Measurements from ENCODE around the gene FLVCR2. TPM values are rescaled to one million over a fixed set of nuclear protein-coding genes. Genes with fewer than 3 reads are reported as not detected.

Gene FLVCR2
- polyA plus RNA-seq, 3 donors, result 13.2 to 36.6 (median 16.3) TPM

DNA sequence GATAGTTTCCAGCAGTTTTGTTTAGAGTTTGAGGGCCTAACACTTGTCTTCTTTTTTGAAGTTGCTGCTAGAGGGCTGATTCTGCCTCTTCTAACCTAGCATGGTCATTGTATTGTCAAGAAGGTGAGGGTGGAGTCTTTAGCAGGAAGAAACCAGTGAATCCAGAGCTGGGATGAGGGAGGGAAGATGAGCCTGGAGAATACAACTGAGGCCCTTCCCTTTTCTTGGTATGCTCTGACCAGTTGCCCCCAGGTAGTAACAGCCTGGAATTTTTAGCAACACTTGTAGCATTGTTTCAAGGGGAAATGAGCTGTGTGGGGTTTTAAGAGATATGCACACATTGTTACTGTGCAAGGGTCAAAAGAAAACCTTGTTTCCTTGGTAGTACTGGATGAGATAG, 9.0 kb downstream of the FLVCR2 start:
- no peak overlapping the region for H3K4me2 ChIP-seq (replicated peaks; ENCODE audit: extremely low read depth, low read length, poor library complexity, severe bottlenecking)
- peaks cover 0 to 4% of the 10 kb centered on the region in 2 donors for H3K9me3 ChIP-seq (replicated peaks in 1 of 2; ENCODE audit: control insufficient read depth in 1 of 2, insufficient read depth in 1 of 2, low read length in 2 of 2)
- peaks cover 6 to 8% of the 10 kb centered on the region in 2 donors for H3K4me1 ChIP-seq (ENCODE audit: control insufficient read depth in 1 of 2, insufficient read depth in 2 of 2, low read length in 2 of 2)
- H3K36me3 Mint-ChIP-seq, result peaks cover 47 to 52% of the 10 kb centered on the region in 2 donors
- peaks cover 9% of the 10 kb centered on the region for H3K79me2 ChIP-seq (ENCODE audit: insufficient read depth, low read length)
- intact Hi-C loops (cut with micrococcal nuclease), result no loop called here
- H3K9me3 Mint-ChIP-seq, result peaks cover 3 to 9% (median 5%) of the 10 kb centered on the region in 7 donors
- H3K27me3 Mint-ChIP-seq (ENCODE audit: low read depth in 3 of 3), result no peaks in the 10 kb centered on the region
- TF ChIP-seq, protein P1, sequence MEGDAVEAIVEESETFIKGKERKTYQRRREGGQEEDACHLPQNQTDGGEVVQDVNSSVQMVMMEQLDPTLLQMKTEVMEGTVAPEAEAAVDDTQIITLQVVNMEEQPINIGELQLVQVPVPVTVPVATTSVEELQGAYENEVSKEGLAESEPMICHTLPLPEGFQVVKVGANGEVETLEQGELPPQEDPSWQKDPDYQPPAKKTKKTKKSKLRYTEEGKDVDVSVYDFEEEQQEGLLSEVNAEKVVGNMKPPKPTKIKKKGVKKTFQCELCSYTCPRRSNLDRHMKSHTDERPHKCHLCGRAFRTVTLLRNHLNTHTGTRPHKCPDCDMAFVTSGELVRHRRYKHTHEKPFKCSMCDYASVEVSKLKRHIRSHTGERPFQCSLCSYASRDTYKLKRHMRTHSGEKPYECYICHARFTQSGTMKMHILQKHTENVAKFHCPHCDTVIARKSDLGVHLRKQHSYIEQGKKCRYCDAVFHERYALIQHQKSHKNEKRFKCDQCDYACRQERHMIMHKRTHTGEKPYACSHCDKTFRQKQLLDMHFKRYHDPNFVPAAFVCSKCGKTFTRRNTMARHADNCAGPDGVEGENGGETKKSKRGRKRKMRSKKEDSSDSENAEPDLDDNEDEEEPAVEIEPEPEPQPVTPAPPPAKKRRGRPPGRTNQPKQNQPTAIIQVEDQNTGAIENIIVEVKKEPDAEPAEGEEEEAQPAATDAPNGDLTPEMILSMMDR (IDR thresholded peaks at IDR 0.05), result no peak
- no peak overlapping the region for H3K4me3 Mint-ChIP-seq
- peak overlapping the region in 1 of 7 donors; percentile 30 for H3K27ac Mint-ChIP-seq
- H3K36me3 ChIP-seq (replicated peaks in 1 of 2; ENCODE audit: control insufficient read depth in 1 of 2, insufficient read depth in 2 of 2, low read length in 2 of 2), result peaks cover 0 to 13% of the 10 kb centered on the region in 2 donors
- DNase-seq, result no peak
- no peak overlapping the region for H3K27ac ChIP-seq (ENCODE audit: low read depth in 1 of 2, low read length in 2 of 2)
- H4K20me1 ChIP-seq (ENCODE audit: insufficient read depth, low read length), result peaks cover 76% of the 10 kb centered on the region
- H3K4me1 Mint-ChIP-seq, result peaks cover 17% of the 10 kb centered on the region
- H2AFZ ChIP-seq (ENCODE audit: insufficient read depth, low read depth, low read length, poor library complexity, severe bottlenecking), result no peak overlapping the region
- no peaks in the 10 kb centered on the region for H3K27me3 ChIP-seq (ENCODE audit: control insufficient read depth in 2 of 2, insufficient read depth in 2 of 2, low read length in 2 of 2)
- no peak overlapping the region for H3K4me3 ChIP-seq (replicated peaks in 1 of 3; ENCODE audit: low read depth in 2 of 3, low read length in 3 of 3)
- no peak overlapping the region for H3K9ac ChIP-seq (ENCODE audit: insufficient read depth, low read length, poor library complexity, severe bottlenecking)

DNA sequence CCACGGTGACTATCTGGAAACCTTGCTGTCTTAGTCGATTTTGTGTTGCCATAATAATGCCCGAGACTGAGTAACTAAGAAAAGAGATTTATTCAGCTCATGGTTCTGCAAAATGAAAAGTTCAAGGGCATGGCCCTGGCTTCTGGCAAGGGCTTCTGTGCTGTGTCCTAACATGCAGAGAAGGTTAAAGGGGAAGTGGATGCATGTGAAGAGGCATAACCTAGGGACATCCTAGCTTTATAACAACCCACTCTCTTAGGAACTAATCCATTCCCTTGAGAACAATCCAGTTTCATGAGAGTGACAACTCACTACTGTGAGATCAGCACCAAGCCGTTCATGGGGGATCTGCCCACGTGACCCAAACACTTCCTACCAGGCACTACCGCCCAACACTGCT, 11.5 kb downstream of the FLVCR2 start:
- no peak overlapping the region for H3K9ac ChIP-seq (ENCODE audit: insufficient read depth, low read length, poor library complexity, severe bottlenecking)
- Mint-ChIP-seq H3K36me3 (peaks cover 48 to 60% of the 10 kb centered on the region in 2 donors), H3K9me3 (peaks cover 3 to 9% (median 5%) of the 10 kb centered on the region in 7 donors), H3K4me3 (no peak overlapping the region), H3K4me1 (peaks cover 26% of the 10 kb centered on the region), H3K27ac (peak overlapping the region in 2 of 7 donors; percentile 1 to 4), H3K27me3 (ENCODE audit: low read depth in 3 of 3) (peaks cover 0 to 2% (median 0%) of the 10 kb centered on the region in 3 donors)
- peaks cover 0 to 4% of the 10 kb centered on the region in 2 donors for H3K9me3 ChIP-seq (replicated peaks in 1 of 2; ENCODE audit: control insufficient read depth in 1 of 2, insufficient read depth in 1 of 2, low read length in 2 of 2)
- TF ChIP-seq, protein P1 (IDR thresholded peaks at IDR 0.05), result no peak
- no peak overlapping the region for H3K4me3 ChIP-seq (replicated peaks in 1 of 3; ENCODE audit: low read depth in 2 of 3, low read length in 3 of 3)
- H3K27ac ChIP-seq (ENCODE audit: low read depth in 1 of 2, low read length in 2 of 2), result no peak overlapping the region
- peaks cover 0 to 5% of the 10 kb centered on the region in 2 donors for H3K4me1 ChIP-seq (ENCODE audit: control insufficient read depth in 1 of 2, insufficient read depth in 2 of 2, low read length in 2 of 2)
- H3K79me2 ChIP-seq (ENCODE audit: insufficient read depth, low read length), result peaks cover 1% of the 10 kb centered on the region
- H2AFZ ChIP-seq (ENCODE audit: insufficient read depth, low read depth, low read length, poor library complexity, severe bottlenecking), result no peak overlapping the region
- WGBS (ENCODE audit: insufficient coverage), result 100% methylated on average over 4 of the region's 6 CpGs
- H4K20me1 ChIP-seq (ENCODE audit: insufficient read depth, low read length), result peaks cover 70% of the 10 kb centered on the region
- no peak overlapping the region for H3K4me2 ChIP-seq (replicated peaks; ENCODE audit: extremely low read depth, low read length, poor library complexity, severe bottlenecking)
- DNase-seq, result peak in 1 of 3 donors; percentile 13
- H3K27me3 ChIP-seq (ENCODE audit: control insufficient read depth in 2 of 2, insufficient read depth in 2 of 2, low read length in 2 of 2), result no peaks in the 10 kb centered on the region
- peaks cover 0 to 13% of the 10 kb centered on the region in 2 donors for H3K36me3 ChIP-seq (replicated peaks in 1 of 2; ENCODE audit: control insufficient read depth in 1 of 2, insufficient read depth in 2 of 2, low read length in 2 of 2)
- intact Hi-C loops (cut with micrococcal nuclease), result no loop called here

All from CD14-positive monocyte (primary cell).